HG03575 (cell line): Measurements from ENCODE around the gene ST3GAL4.
"Not testable (repeated sequence)": the region's sequence is repeated elsewhere in the genome, so short reads cannot be mapped to it uniquely, and the experiment has no call there.

Source experiments
- ATAC-seq: cut with Tn5 transposase; IDR thresholded peaks from one replicate; pipeline ENCODE4 v1.9.1; 2021; ENCODE audit not compliant: unreplicated experiment, insufficient number of reproducible peaks, low FRiP score; ENCODE audit errors: extremely low read depth

Gene ST3GAL4

GRCh38 chr11:126395784-126396183, 40.3 kb downstream of the ST3GAL4 start:
- not testable (repeated sequence) for ATAC-seq

- ATAC-seq = not testable (repeated sequence)
Observed at GRCh38 chr11:126396266-126396665, 40.8 kb downstream of the ST3GAL4 start.

GRCh38 chr11:126396965-126397364, 41.5 kb downstream of the ST3GAL4 start:
- ATAC-seq = no peak

- ATAC-seq = no peak
Observed at GRCh38 chr11:126398296-126398695, 42.8 kb downstream of the ST3GAL4 start.

- ATAC-seq = no peak
Observed at GRCh38 chr11:126398721-126399120, 43.2 kb downstream of the ST3GAL4 start.

- no peak for ATAC-seq
Observed at GRCh38 chr11:126400019-126400418, 44.5 kb downstream of the ST3GAL4 start.

GRCh38 chr11:126400479-126400878, 45.0 kb downstream of the ST3GAL4 start:
- ATAC-seq = no peak

- no peak for ATAC-seq
Observed at GRCh38 chr11:126403022-126403581, 47.6 kb downstream of the ST3GAL4 start.

- ATAC-seq = peak; percentile 88
Observed at GRCh38 chr11:126403658-126404057, 48.2 kb downstream of the ST3GAL4 start.

- no peak for ATAC-seq
Observed at GRCh38 chr11:126404367-126404766, 48.9 kb downstream of the ST3GAL4 start.

- ATAC-seq = no peak
Observed at GRCh38 chr11:126405374-126405773, 49.9 kb downstream of the ST3GAL4 start.

GRCh38 chr11:126405906-126406305, 50.4 kb downstream of the ST3GAL4 start:
- no peak for ATAC-seq

- ATAC-seq = no peak
Observed at GRCh38 chr11:126406368-126406767, 50.9 kb downstream of the ST3GAL4 start.

GRCh38 chr11:126407101-126407521, 51.6 kb downstream of the ST3GAL4 start:
- no peak for ATAC-seq

- ATAC-seq = no peak
Observed at GRCh38 chr11:126407682-126408288, 52.3 kb downstream of the ST3GAL4 start.

- ATAC-seq = no peak
Observed at GRCh38 chr11:126408496-126408895, 53.0 kb downstream of the ST3GAL4 start.

- ATAC-seq = no peak
Observed at GRCh38 chr11:126408901-126409619, 53.6 kb downstream of the ST3GAL4 start.

GRCh38 chr11:126409620-126409985, 54.1 kb downstream of the ST3GAL4 start:
- no peak for ATAC-seq

GRCh38 chr11:126410649-126411048, 55.2 kb downstream of the ST3GAL4 start:
- no peak for ATAC-seq

GRCh38 chr11:126411971-126412381, 56.5 kb downstream of the ST3GAL4 start:
- no peak for ATAC-seq
